A549 (cell line): ENCODE data around the gene TUBGCP3. TPM values are rescaled to one million over a fixed set of nuclear protein-coding genes. Genes with fewer than 3 reads are reported as not detected.

ENCODE experiments used
- ATAC-seq, 2 experiments: fragments of 200-7000 bp in 1 of 2; fragments of >200 bp in 1 of 2; cut with Nextera tagmentation in 1 of 2; cut with Tn5 transposase in 1 of 2; 3 replicates each; pipeline versions ENCODE4 v1.8.0 to v1.9.1; 2018 to 2020; ENCODE audit warnings: mild to moderate bottlenecking in 1 of 2, moderate library complexity in 1 of 2
- CTCF ChIA-PET: fragments of 300-600 bp; sonication (Branson Sonifier 250); formaldehyde crosslinking; extraction: SDS; loops from one replicate; lab custom pipeline; 2021; ENCODE audit warnings: antibody characterized with exemption, inconsistent platforms; lab: Yijun Ruan, JAX
- POLR2A ChIA-PET: fragments of 350-600 bp; formaldehyde crosslinking; extraction: SDS; loops from one replicate; lab custom pipeline; 2021; ENCODE audit warnings: antibody characterized with exemption, inconsistent platforms; lab: Yijun Ruan, JAX
- DNase-seq, 2 experiments: peaks; one replicate each; pipeline versions ENCODE4 v3.0.0 to v3.0.0-alpha.2; 2011 to 2016; ENCODE audit warnings: low read depth in 1 of 2, low spot score in 1 of 2
- FAIRE-seq: peaks from 2 replicates; lab custom pipeline; 2011; peaks lifted over from hg19 to GRCh38; lab: Jason Lieb, UNC
- H3K27ac ChIP-seq, 2 experiments: fragments of >200 bp; sonication (Bioruptor Twin); formaldehyde crosslinking; 3 replicates each; pipeline ENCODE4 v1.5.1; 2016 to 2017
- H3K4me1 ChIP-seq: fragments of >200 bp; sonication (Bioruptor Twin); formaldehyde crosslinking; 3 replicates; pipeline ENCODE4 v1.6.1; 2016
- H3K4me2 ChIP-seq: fragments of >200 bp; sonication (Bioruptor Twin); formaldehyde crosslinking; 3 replicates; pipeline ENCODE4 v1.6.1; 2016
- H3K4me3 ChIP-seq: fragments of >200 bp; sonication (Bioruptor Twin); formaldehyde crosslinking; 3 replicates; pipeline ENCODE4 v1.5.1; 2016
- H3K9me3 ChIP-seq: fragments of >200 bp; sonication (Bioruptor Twin); formaldehyde crosslinking; 3 replicates; pipeline ENCODE4 v1.6.1; 2016
- CHD4 ChIP-seq: fragments of 200-600 bp; sonication (generic); IDR thresholded peaks from 2 replicates; pipeline ENCODE4 v1.6.1; 2016; ENCODE audit warnings: antibody characterized with exemption, mild to moderate bottlenecking, borderline replicate concordance
- EP300 ChIP-seq, 2 experiments: fragments of >200 bp; sonication (Bioruptor Twin); formaldehyde crosslinking; IDR thresholded peaks; 2 replicates in 1 of 2; 3 replicates in 1 of 2; pipeline ENCODE4 v1.6.1; 2016 to 2017
- ESRRA ChIP-seq: fragments of 150-350 bp; IDR thresholded peaks from 2 replicates; pipeline ENCODE4 v1.6.1; 2014; ENCODE audit warnings: mild to moderate bottlenecking, low read length, borderline replicate concordance
- FOSL2 ChIP-seq, 2 experiments: fragments of 450-650 bp in 1 of 2; fragments of >200 bp in 1 of 2; sonication (Bioruptor Twin) in 1 of 2; formaldehyde crosslinking; IDR thresholded peaks; 2 replicates each; pipeline versions ENCODE4 v1.5.0 to v1.6.1; 2016 to 2020; ENCODE audit warnings: mild to moderate bottlenecking in 1 of 2, moderate library complexity in 1 of 2
- GATA3 ChIP-seq: IDR thresholded peaks from 2 replicates; pipeline ENCODE4 v1.6.1; 2012; ENCODE audit warnings: borderline replicate concordance
- HES2 ChIP-seq: fragments of >200 bp; sonication (Bioruptor Twin); formaldehyde crosslinking; IDR thresholded peaks from 2 replicates; pipeline ENCODE4 v1.6.1; 2016
- HEYL ChIP-seq: fragments of 250-450 bp; sonication (Bioruptor Pico); IDR thresholded peaks from 2 replicates; pipeline ENCODE4 v1.8.0; 2021; ENCODE audit warnings: mild to moderate bottlenecking, moderate library complexity
- HMGXB4 ChIP-seq: fragments of 250-450 bp; sonication (Bioruptor Pico); IDR thresholded peaks from 2 replicates; pipeline ENCODE4 v1.5.0; 2021; ENCODE audit warnings: mild to moderate bottlenecking, moderate library complexity, borderline replicate concordance
- HOXB13 ChIP-seq: fragments of 250-450 bp; sonication (Bioruptor Pico); IDR thresholded peaks from 2 replicates; pipeline ENCODE4 v1.5.0; 2020; ENCODE audit warnings: low read depth, mild to moderate bottlenecking, moderate library complexity
- HOXB5 ChIP-seq: fragments of 250-450 bp; sonication (Bioruptor Pico); IDR thresholded peaks from 2 replicates; pipeline ENCODE4 v1.5.0; 2020; ENCODE audit warnings: mild to moderate bottlenecking, moderate library complexity
- JUNB ChIP-seq: fragments of >200 bp; sonication (Bioruptor Twin); formaldehyde crosslinking; IDR thresholded peaks from 2 replicates; pipeline ENCODE4 v1.6.1; 2016
- NPAS2 ChIP-seq: fragments of 250-450 bp; sonication (Bioruptor Pico); IDR thresholded peaks from 2 replicates; pipeline ENCODE4 v1.8.0; 2022; ENCODE audit warnings: mild to moderate bottlenecking, moderate library complexity, borderline replicate concordance
- NR3C1 ChIP-seq: fragments of >200 bp; sonication (Bioruptor Twin); formaldehyde crosslinking; IDR thresholded peaks from 3 replicates; pipeline ENCODE4 v1.6.1; 2017
- PHF8 ChIP-seq: fragments of 200-600 bp; sonication (generic); IDR thresholded peaks from 2 replicates; pipeline ENCODE4 v1.6.1; 2016; ENCODE audit warnings: low read depth, mild to moderate bottlenecking, antibody characterized with exemption, moderate library complexity, borderline replicate concordance
- RAD21 ChIP-seq, 2 experiments: fragments of >200 bp in 1 of 2; sonication (Bioruptor Twin) in 1 of 2; formaldehyde crosslinking in 1 of 2; IDR thresholded peaks in 1 of 2; conservative IDR thresholded peaks in 1 of 2; 2 replicates in 1 of 2; 3 replicates in 1 of 2; pipeline ENCODE4 v1.6.1; 2012 to 2018; ENCODE audit warnings: inconsistent platforms in 1 of 2
- RARB ChIP-seq: fragments of 250-450 bp; sonication (Bioruptor Pico); IDR thresholded peaks from 2 replicates; pipeline ENCODE4 v1.8.0; 2021; ENCODE audit warnings: mild to moderate bottlenecking, moderate library complexity
- RCOR1 ChIP-seq: fragments of 150-350 bp; IDR thresholded peaks from 2 replicates; pipeline ENCODE4 v1.6.1; 2014; ENCODE audit warnings: antibody characterized with exemption, low read length, low read depth
- REST ChIP-seq: fragments of 200-600 bp; sonication (generic); IDR thresholded peaks from 2 replicates; pipeline ENCODE4 v1.6.1; 2016; ENCODE audit warnings: antibody characterized with exemption, mild to moderate bottlenecking, moderate library complexity
- SMC3 ChIP-seq: fragments of >200 bp; sonication (Bioruptor Twin); formaldehyde crosslinking; IDR thresholded peaks from 3 replicates; pipeline ENCODE4 v1.6.1; 2018; ENCODE audit warnings: inconsistent platforms
- TFCP2L1 ChIP-seq: fragments of 250-450 bp; sonication (Bioruptor Pico); IDR thresholded peaks from 2 replicates; pipeline ENCODE4 v1.5.0; 2021; ENCODE audit warnings: mild to moderate bottlenecking
- ZC3H11A ChIP-seq: fragments of 450-650 bp; IDR thresholded peaks from 2 replicates; pipeline ENCODE4 v1.6.1; 2014; ENCODE audit warnings: antibody characterized with exemption, mild to moderate bottlenecking
- ZNF302 ChIP-seq: fragments of 250-450 bp; sonication (Bioruptor Pico); IDR thresholded peaks from 2 replicates; pipeline ENCODE4 v1.9.0; 2021; ENCODE audit warnings: inconsistent platforms, mild to moderate bottlenecking, moderate library complexity
- ZSCAN20 ChIP-seq: fragments of 250-450 bp; sonication (Bioruptor Pico); IDR thresholded peaks from 2 replicates; pipeline ENCODE4 v1.8.0; 2022; ENCODE audit warnings: mild to moderate bottlenecking, moderate library complexity
- WGBS: methylation state at CpG from one replicate; pipeline ENCODE4 v1.1.6; 2017; ENCODE audit errors: missing lambda C conversion rate; 5-methylcytosine and 5-hydroxymethylcytosine counted together
- polyA plus RNA-seq, 4 experiments: library from polyadenylated mRNA; depleted of rRNA in 3 of 4; stranded (reverse); fragments of >200 nt; fragmentation: RNase III in 1 of 4; extraction: RNeasy Plus Mini Kit Qiagen cat#74134 plus additional on column Dnase treatment in 1 of 4; gene quantifications; 2 replicates in 3 of 4; 3 replicates in 1 of 4; pipeline ENCODE4 v1.2.3, GENCODE V29; 2011 to 2017
- TF ChIP-seq, protein P1 (sequence below): fragments of 450-650 bp; IDR thresholded peaks from 2 replicates; pipeline ENCODE4 v1.6.1; 2014; ENCODE audit warnings: antibody characterized with exemption
- TF ChIP-seq, protein P2 (sequence below): IDR thresholded peaks from 2 replicates; pipeline ENCODE4 v1.6.1; 2012

Gene TUBGCP3
- polyA plus RNA-seq, 2 of the 4 experiments (the other 2 are of a cell fraction), result 15.9 to 21.3 TPM

- peak in 1 of 2 experiments; percentile 6 for DNase-seq
- CTCF ChIA-PET, result no interaction called here
- no peak for TF ChIP-seq GATA3
- no peak for TF ChIP-seq HOXB5 (CRISPR knock-in tag)
- TF ChIP-seq, all 56 proteins: peak for 0
Observed at GRCh38 chr13:112545856-112546255, 42.1 kb downstream of the TUBGCP3 start.

DNA sequence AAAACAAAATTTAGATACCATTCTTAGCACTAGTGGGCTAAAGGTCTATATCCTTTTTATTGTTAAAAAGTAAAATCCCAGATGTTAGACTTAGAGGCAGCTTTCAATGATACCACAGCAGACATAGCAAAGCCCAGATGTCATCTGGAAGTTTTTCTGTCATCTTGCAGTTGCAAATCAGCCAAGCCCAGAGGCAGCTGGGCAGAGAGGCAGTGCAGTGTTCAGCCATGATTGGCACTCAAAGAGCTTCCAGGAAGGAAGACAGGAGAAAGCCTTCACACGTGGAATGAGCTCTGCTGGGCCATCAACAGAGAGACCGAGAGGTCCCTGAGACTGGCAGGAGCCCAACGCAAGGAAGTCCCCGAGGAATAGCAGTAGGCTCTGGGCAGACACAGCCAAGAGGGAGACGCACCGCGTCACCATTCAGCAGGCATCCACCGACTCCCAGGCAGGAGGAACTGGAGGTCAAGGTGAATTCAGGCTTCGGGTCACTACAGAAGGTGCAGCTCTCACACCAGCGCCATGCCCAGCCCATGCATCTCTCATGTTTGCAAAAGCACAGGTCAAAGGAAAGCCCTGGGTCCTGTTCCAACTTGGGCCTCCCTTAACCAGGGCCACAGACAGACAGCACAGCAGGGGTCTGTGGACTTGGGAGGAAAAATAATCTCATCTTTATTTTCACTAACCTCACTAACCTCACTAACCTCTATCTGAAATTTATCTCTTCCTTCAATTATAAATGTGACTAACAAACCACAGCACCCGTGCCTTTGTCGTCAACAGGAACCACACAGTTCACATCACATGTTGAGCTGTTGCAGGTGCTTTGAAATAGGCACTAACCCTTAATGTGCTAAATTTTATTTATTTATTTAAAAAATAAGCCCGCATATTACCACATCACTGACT, 54.9 kb downstream of the TUBGCP3 start:
- no peak for DNase-seq
- Histone ChIP-seq H3K4me1 (no peaks in the 10 kb centered on the region), H3K9me3 (no peaks in the 10 kb centered on the region), H3K4me3 (no peak overlapping the region), H3K4me2 (no peak overlapping the region), H3K27ac (no peak overlapping the region)
- no peak for ATAC-seq
- POLR2A ChIA-PET, result no interaction called here
- TF ChIP-seq REST, result no peak
- no peak for TF ChIP-seq ZC3H11A
- TF ChIP-seq HEYL, result no peak
- no peak for TF ChIP-seq HMGXB4 (CRISPR knock-in tag)
- TF ChIP-seq CHD4, result no peak
- no peak for TF ChIP-seq NR3C1
- TF ChIP-seq TFCP2L1, result no peak
- no peak for TF ChIP-seq NPAS2 (CRISPR knock-in tag)
- no peak for TF ChIP-seq RCOR1
- no peak for TF ChIP-seq PHF8
- WGBS, result 97% methylated on average over 7 of the region's 13 CpGs
- no peak for FAIRE-seq
- CTCF ChIA-PET, result no interaction called here

More at GRCh38 chr13:112545856-112546255, 42.1 kb downstream of the TUBGCP3 start:
- 85% methylated on average over 3 of the region's 3 CpGs for WGBS
- no peaks in the 10 kb centered on the region for H3K4me1 ChIP-seq
- no peak overlapping the region for H3K4me3 ChIP-seq
- no peaks in the 10 kb centered on the region for H3K9me3 ChIP-seq
- H3K27ac ChIP-seq, result no peak overlapping the region
- POLR2A ChIA-PET, result no interaction called here
- H3K4me2 ChIP-seq, result no peak overlapping the region
- no peak for FAIRE-seq
- ATAC-seq, result no peak

GRCh38 chr13:112531263-112531794, 56.6 kb downstream of the TUBGCP3 start:
- H3K4me3 ChIP-seq, result no peak overlapping the region
- 91% methylated on average over 12 of the region's 12 CpGs for WGBS
- DNase-seq (no peak), FAIRE-seq (no peak), ATAC-seq (no peak)
- no peak overlapping the region for H3K4me2 ChIP-seq
- ChIA-PET CTCF (no interaction called here), POLR2A (no interaction called here)
- no peaks in the 10 kb centered on the region for H3K4me1 ChIP-seq
- no peaks in the 10 kb centered on the region for H3K9me3 ChIP-seq
- no peak overlapping the region for H3K27ac ChIP-seq
- TF ChIP-seq RARB (no peak), HES2 (no peak), HEYL (no peak), RAD21 (conservative IDR thresholded peaks at IDR 0.05 in 1 of 2, IDR thresholded peaks at IDR 0.05 in 1 of 2) (no peak), ZNF302 (CRISPR knock-in tag) (no peak), ESRRA (no peak), HOXB13 (CRISPR knock-in tag) (no peak), EP300 (IDR thresholded peaks at IDR 0.05) (no peak), SMC3 (no peak), FOSL2 (IDR thresholded peaks at IDR 0.05) (no peak), FOSL2 (CRISPR knock-in tag; IDR thresholded peaks at IDR 0.05) (no peak), JUNB (no peak), ZSCAN20 (CRISPR knock-in tag) (no peak), NPAS2 (CRISPR knock-in tag) (no peak), TFCP2L1 (no peak)
- TF ChIP-seq, protein P1, sequence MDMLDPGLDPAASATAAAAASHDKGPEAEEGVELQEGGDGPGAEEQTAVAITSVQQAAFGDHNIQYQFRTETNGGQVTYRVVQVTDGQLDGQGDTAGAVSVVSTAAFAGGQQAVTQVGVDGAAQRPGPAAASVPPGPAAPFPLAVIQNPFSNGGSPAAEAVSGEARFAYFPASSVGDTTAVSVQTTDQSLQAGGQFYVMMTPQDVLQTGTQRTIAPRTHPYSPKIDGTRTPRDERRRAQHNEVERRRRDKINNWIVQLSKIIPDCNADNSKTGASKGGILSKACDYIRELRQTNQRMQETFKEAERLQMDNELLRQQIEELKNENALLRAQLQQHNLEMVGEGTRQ, result no peak
- TF ChIP-seq, protein P2, sequence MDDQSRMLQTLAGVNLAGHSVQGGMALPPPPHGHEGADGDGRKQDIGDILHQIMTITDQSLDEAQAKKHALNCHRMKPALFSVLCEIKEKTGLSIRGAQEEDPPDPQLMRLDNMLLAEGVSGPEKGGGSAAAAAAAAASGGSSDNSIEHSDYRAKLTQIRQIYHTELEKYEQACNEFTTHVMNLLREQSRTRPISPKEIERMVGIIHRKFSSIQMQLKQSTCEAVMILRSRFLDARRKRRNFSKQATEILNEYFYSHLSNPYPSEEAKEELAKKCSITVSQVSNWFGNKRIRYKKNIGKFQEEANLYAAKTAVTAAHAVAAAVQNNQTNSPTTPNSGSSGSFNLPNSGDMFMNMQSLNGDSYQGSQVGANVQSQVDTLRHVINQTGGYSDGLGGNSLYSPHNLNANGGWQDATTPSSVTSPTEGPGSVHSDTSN, result no peak
